HG03432 (cell line): Measurements from ENCODE around the gene NUDT1.

Source experiments
- ATAC-seq: cut with Tn5 transposase; IDR thresholded peaks from one replicate; pipeline ENCODE4 v1.9.1; 2021; ENCODE audit warnings: mild to moderate bottlenecking, moderate library complexity; ENCODE audit not compliant: unreplicated experiment

NUDT1 gene

DNA sequence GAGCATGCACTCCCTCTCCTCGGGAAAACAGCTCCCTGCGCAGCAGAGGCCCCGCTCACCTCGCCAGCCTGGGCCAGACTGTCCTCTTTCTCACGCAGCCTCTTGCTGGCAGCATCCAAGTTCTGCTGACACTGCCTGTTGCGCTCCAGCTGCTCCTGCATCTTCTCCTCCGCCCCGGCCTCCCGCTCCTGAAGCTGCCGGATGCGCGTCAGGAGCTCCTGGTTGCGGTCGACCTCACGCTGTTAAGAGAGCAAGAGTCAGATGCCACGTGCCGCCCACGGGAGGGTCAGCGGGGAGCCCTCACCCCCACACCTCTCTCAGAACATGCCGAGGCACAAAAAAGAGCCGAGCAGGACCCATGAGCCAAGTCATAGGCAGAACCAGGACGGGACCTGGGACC, 19.5 kb upstream of the NUDT1 start:
- ATAC-seq: no peak

DNA sequence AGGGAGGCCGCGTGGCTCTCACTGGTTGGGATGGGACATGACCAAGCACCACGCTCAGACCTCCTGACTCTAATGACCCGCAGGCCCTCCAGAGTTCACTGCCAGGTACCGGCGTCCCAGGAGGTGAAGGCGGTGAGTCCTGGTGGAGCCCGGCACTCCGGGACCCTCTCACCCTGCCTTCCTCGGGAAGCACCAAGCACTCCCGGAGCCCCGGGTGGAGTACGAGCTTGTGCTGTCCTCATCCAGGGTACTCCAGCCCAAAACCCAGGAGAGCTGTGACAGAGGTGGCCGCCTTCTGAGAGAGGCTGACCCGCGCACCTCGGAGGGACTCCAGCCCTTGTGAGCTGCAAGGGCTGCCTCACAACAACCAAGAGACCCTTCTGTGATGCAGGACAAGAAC, 18.7 kb upstream of the NUDT1 start:
- no peak for ATAC-seq

DNA sequence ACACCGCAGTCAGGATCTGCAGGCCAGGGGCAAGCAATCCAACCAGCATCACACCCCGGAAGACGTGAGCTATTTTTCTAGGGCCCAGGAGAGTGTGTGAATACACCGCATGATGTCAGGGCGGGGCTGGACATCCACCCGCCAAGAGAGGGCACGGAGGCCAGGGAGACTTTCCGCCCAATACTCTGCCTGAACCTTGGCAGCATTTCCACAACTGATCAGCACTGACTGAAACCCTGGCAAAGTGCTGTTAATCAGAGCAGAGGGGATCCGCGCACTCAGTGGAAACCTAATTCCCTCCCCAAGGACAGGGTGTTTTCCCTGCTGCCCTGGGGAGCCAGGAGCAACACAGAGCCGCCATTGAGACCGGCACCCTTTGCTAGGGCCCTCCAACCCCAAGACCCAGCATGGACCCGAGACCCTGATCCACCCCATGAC, 17.5 kb upstream of the NUDT1 start:
- no peak for ATAC-seq

DNA sequence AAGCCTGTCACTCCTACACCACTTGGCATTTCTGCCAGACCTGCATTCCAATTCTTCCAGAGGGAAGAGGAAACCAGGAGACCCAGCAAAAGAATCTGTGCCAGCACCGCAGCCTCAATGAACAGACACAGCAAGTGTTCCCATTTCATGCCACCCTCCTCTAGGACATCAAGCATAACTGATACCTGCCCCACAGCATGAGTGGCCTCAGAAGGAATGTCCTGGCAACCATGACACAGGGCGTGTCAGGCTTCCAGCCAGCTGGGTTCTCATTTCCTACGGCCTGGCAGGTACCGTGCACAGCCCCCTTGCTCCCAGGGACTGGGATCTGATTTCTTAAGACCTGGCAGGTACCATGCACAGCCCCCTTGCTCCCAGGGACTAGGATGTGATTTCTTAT, 17.1 kb upstream of the NUDT1 start:
- ATAC-seq: no peak

- no peak for ATAC-seq
Measured at GRCh38 chr7:2225336-2225735, 16.7 kb upstream of the NUDT1 start.

GRCh38 chr7:2225830-2226229, 16.2 kb upstream of the NUDT1 start:
- ATAC-seq: no peak

DNA sequence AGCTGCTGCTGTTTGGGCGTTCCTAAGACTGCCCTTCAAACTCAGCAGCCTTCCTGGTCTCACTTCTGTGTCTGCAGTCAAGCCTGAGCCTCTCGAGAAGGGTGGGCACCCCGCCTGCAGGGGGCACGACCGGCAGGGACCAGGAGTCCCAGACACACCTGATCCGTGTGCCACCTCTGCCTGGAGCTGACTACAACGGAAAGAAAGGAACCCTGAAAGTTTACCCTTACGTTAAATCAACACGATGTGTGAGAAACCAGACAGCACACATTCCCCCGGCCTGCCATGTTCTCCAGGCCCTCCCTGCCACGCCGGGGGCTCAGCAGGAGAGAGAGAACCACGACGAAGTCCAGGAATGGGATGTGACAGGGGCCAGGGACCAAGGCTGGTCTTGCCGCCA, 14.3 kb upstream of the NUDT1 start:
- no peak for ATAC-seq

GRCh38 chr7:2228921-2229320, 13.1 kb upstream of the NUDT1 start:
- no peak for ATAC-seq

DNA sequence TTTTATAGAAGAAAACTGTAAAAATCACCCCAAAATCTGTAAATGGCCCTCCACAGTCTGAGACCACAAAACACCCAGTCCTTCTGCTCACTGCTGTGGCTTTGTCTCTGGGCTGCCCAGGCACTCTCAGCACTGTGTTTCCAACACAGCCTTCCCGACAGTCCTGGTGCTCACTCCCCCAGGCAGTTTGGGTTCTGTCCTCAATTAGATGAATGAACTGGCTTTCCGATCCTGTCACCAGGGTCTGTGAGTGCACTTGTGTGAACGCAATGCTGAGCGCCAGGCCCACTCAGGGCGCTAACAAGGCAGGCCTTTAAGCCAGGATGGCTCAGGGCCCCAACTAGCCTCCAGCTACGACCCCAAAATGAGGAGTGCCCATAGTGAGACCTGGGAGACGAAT, 12.6 kb upstream of the NUDT1 start:
- no peak for ATAC-seq

GRCh38 chr7:2230226-2230625, 11.8 kb upstream of the NUDT1 start:
- no peak for ATAC-seq

DNA sequence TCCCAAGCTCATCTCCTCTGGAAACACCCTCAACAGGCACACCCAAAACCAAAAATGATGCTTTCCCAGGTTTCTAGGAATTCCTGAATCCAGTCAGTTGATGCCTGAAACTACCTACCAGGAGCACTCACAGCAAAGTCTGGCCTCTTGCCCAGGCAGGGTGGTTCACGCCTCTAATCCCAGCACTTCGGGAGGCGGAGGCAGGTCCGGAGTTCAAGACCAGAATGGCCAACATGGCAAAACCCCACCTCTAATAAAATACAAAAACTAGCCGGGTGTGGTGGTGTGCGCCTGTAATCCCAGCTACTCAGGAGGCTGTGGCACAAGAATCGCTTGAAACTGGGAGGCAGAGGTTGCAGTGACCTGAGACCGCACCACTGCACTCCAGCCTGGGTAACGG, 11.1 kb upstream of the NUDT1 start:
- ATAC-seq: no peak

DNA sequence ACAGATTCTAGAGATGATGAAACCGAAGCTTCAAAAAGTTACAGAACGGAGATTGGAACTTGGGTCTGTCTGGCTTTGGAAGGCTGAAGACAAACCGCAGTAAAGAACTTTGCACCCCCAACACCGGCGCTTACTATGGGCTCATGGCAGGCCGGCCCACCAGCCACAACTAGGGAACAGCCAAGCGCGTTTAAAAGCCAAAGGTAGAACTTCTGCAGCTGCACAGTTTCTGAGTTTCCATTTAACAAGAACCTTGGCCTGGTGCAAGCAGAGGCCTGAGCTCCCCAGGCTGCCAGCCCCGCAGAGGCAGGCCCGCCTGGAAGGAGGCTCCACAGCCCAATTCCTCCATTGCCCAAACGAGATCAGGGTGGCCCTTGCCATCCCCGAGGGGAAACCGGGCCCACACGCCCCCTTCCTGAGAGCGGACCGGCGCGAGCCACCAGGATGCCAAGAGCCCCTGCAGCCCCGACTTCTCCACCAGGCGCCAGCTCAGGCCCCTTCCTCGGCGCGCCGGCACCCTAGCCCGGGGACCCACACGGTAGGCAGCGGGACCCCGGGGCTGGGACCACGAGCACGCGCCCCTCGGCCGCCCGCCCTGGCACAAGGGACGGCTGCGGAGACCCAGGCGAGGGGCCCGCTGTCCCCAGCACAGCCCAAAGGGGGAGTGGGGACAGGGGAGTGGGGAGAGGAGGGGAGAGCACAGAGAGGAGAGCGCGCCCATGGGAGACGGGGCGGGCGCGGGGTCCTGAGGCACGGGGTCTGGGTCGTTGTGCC, 9.8 kb upstream of the NUDT1 start:
- ATAC-seq: peak; percentile 37

DNA sequence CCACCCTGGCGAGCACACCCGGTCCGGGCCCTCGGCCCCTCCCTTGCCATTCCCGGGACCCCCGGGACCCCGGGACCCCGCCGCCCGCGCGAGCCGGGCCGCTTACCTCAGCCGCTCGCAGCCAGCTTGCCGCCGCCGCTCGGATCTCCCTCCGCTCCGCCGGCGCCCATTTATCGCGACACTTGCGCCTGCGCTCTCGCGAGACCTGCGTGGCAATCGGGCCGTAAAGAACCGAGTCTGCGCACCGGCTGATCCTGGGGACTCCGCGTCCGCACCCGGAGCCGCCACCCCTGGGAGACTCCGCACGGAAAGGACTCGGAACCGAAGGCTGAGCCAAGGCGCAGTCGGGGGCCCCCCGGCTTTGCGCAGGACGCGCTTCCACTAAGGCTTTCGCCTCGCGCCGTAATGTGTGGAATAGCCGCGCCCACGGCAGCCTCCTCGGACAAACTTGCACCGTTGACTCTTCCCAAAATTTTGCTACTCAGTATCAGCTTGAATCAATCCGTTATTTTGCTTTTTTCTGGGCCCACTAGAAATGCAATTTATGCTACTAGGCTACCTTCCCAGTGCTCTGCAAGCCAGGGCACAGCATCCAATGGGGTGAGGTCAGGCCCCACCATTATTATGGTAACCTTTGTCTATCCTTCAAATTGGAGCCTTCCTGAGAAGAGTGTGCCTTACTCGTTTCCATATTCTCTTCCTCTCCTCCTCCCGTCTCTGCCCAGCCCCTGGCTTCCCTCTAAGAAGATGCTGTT, 9.1 kb upstream of the NUDT1 start, which contains the start of gene MAD1L1:
Gene MAD1L1, minus strand, starts transcription at position 180 of the 755 bp plus-strand sequence. CDS start 2,812 bp downstream, outside the sequence.
- ATAC-seq: peak; percentile 80

DNA sequence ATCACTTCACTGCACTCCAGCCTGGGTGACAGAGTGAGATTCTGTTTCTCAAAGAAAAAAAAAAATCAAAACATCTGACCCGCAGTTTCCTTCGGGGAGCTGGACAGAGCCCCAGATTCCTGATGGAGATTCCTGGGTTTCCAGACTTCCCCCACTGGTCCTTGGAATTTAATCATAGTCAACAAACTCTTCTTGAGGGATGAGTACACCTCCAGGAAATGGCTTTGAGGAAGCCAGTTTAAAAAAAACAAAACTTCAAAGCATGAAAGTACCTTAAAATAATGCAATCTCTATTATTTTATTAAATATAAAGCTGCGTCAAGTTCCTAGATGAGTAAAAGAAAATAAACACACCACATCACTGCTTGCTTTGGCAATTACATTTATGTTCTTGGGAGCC, 8.1 kb upstream of the NUDT1 start:
- ATAC-seq: no peak

GRCh38 chr7:2237109-2237602, 4.9 kb upstream of the NUDT1 start:
- ATAC-seq: peak; percentile 57

DNA sequence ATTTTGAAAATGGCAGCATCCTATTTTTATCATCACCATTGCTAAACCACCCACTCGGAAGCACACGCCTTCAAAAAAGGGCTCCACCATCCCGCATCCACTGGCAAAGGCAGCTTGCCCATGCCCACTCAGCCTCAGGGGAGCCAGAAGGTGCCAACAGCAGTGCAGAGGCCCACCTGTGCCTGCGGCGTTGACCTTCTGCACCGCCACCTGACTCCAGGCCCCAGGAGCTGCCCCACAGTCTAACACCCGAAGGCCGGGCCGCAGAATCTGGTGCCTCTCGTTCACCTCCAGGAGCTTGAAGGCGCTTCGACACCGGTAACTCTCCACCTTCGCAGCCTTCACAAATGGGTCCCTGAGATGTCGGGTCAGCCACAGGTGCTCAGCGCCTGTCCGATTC, 2.8 kb upstream of the NUDT1 start:
- ATAC-seq: no peak

DNA sequence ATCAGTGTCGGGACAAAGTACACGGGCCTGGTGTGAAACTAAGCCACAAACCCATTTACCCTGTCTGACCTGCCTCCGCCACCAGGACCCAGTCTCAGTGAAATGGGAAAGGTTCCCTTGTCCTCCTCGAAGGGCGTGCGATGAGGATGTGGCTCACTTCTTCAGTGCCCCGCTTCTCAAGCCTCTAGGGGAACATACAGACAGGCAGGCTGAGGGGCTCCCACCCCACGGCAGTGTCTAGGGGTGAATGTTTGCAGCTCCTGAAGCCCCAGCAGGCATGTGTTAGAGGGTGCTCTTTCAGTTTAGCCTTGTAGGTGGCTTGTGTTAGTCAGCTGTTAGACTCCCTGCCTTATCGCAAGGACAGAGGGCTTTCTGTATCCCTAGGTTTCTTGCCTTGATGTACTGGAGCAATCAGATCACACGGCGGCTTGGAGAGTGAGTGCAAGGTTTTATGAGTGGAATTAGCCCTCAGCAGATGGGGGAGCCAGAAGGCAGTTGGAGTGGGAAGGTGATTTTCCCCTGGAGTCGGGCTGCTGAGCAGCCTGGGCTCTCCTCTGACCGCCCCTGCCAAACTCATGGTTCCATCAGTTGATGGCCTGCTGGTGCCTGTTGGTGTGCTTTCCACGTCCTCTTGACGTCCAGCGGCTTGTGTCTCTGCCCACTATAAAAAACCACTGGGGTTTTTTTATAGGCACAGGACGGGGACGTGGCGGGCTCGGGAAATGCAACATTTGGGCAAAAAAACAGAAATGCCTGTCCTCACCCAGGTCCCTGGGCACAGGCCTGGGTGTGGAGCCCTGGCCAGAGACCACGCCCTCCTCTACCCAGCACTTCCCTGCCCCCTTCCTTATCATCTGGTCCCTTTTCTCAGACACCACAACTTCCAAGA, 759 bp downstream of the NUDT1 start:
- peak; percentile 13 for ATAC-seq

- no peak for ATAC-seq
Measured at GRCh38 chr7:2243458-2243857, 1.4 kb downstream of the NUDT1 start.

- no peak for ATAC-seq
Measured at GRCh38 chr7:2244404-2244995, 2.5 kb downstream of the NUDT1 start.

DNA sequence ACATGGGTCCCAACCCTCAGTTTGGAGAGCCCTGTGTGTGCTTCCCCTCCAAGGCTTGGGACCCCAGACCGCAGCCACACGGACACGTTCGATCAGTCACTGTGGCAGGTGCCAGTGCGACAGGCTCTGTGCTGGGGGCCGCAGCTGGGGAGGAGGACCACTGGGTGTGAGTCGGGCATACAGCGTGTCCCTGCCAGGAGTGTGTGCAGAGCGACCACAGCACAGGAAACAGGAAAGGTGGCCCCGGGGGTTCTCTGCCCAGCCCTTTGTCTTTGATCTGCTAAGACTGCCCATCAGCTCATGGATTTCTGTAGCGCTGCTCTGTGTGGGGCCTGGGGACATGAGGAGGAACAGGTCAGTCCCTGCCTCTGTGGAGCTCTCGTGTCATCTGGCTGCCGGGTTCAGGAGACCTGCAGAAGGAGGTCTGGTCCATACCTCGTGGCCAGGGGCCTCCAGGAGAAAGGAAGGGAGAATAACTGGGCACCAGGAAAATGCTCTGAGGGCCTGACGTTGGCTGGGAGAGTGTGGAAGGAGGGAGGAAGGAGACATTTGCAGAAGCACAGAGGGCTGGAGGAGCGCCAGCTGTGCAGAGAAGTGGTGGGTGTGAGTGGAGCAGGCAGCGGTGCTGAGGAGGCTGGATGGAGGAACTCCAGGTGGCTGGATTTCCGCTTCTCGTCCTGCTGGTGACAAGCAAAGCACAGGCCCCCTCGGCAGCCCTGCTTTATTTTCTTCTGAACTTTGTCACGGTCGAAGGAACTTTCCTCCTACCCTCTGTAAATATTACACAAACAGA, 4.1 kb downstream of the NUDT1 start:
- no peak for ATAC-seq
